ENCODE data around the gene CLDND2. TPM values are rescaled to one million over a fixed set of nuclear protein-coding genes. Genes with fewer than 3 reads are reported as not detected.

Gene CLDND2
- total RNA-seq, 6 donors from 2014 or later = 0.89 to 3.0 (median 1.7) TPM; not detected in 3

GRCh38 chr19:51371186-51371690, 2.4 kb upstream of the CLDND2 start:
- Histone ChIP-seq H3K36me3 (no peaks in the 10 kb centered on the region), H3K27ac (peak overlapping the region in 2 of 4 donors; percentile 70 to 72), H3K9me3 (no peaks in the 10 kb centered on the region), H3K27me3 (no peaks in the 10 kb centered on the region), H3K4me1 (peaks cover 3 to 20% (median 8%) of the 10 kb centered on the region in 4 donors), H3K4me3 (peak overlapping the region in 3 of 4 donors; percentile 8 to 34 (median 10))
- 58 to 75% methylated on average over 8 of the region's 8 CpGs for WGBS, 2 donors
- no peak for DNase-seq
- ATAC-seq (ENCODE audit: low FRiP score in 2 of 2) = no peak
- TF ChIP-seq POLR2A (IDR thresholded peaks at IDR 0.05) = no peak
- TF ChIP-seq POLR2AphosphoS5 (IDR thresholded peaks at IDR 0.05) = no peak
- TF ChIP-seq EP300 (IDR thresholded peaks at IDR 0.05) = no peak
- no peak for TF ChIP-seq CTCF (IDR thresholded peaks at IDR 0.05)

- Histone ChIP-seq H3K36me3 (no peaks in the 10 kb centered on the region), H3K27ac (no peak overlapping the region), H3K4me1 (peaks cover 7 to 24% (median 13%) of the 10 kb centered on the region in 4 donors), H3K4me3 (peak overlapping the region in 2 of 4 donors; percentile 3 to 34), H3K27me3 (no peaks in the 10 kb centered on the region), H3K9me3 (no peaks in the 10 kb centered on the region)
- no peak for DNase-seq
- no peak for TF ChIP-seq CTCF (IDR thresholded peaks at IDR 0.05)
- no peak for TF ChIP-seq EP300 (IDR thresholded peaks at IDR 0.05)
- TF ChIP-seq POLR2A (IDR thresholded peaks at IDR 0.05) = no peak
- TF ChIP-seq POLR2AphosphoS5 (IDR thresholded peaks at IDR 0.05) = no peak
- WGBS, 2 donors = 75 to 78% methylated on average over 4 of the region's 4 CpGs
- ATAC-seq (ENCODE audit: low FRiP score in 2 of 2) = no peak
These were observed 1.4 kb upstream of the CLDND2 start for GRCh38 chr19:51370230-51370629.

- ATAC-seq (ENCODE audit: low FRiP score in 2 of 2) = peak; percentile 95 to 97
- Histone ChIP-seq H3K27ac (peak overlapping the region; percentile 88 to 99 (median 92)), H3K9me3 (no peaks in the 10 kb centered on the region), H3K4me3 (peak overlapping the region; percentile 64 to 86 (median 70)), H3K36me3 (no peaks in the 10 kb centered on the region), H3K27me3 (no peaks in the 10 kb centered on the region), H3K4me1 (peaks cover 18 to 38% (median 27%) of the 10 kb centered on the region in 4 donors)
- peak; percentile 97 to 100 for DNase-seq
- peak; percentile 32 to 94 for TF ChIP-seq POLR2AphosphoS5 (IDR thresholded peaks at IDR 0.05)
- TF ChIP-seq EP300 (IDR thresholded peaks at IDR 0.05) = no peak
- TF ChIP-seq CTCF (IDR thresholded peaks at IDR 0.05) = peak in 2 of 6 experiments; percentile 21 to 26
- peak in 1 of 4 donors; percentile 83 for TF ChIP-seq POLR2A (IDR thresholded peaks at IDR 0.05)
- WGBS, 2 donors = 0 to 1% methylated on average over 15 to 44 of the region's 64 CpGs
These were observed 1.0 kb downstream of the CLDND2 start for GRCh38 chr19:51367565-51368365.

- ATAC-seq (ENCODE audit: low FRiP score in 2 of 2) = no peak
- Histone ChIP-seq H3K4me1 (peaks cover 21 to 43% (median 26%) of the 10 kb centered on the region in 4 donors), H3K27me3 (no peaks in the 10 kb centered on the region), H3K4me3 (peak overlapping the region; percentile 64 to 86 (median 70)), H3K36me3 (no peaks in the 10 kb centered on the region), H3K27ac (peak overlapping the region; percentile 88 to 99 (median 92)), H3K9me3 (no peaks in the 10 kb centered on the region)
- no peak for DNase-seq
- 0% methylated on average over 5 to 12 of the region's 15 CpGs for WGBS, 2 donors
- TF ChIP-seq POLR2A (IDR thresholded peaks at IDR 0.05) (peak in 3 of 4 donors; percentile 64 to 84 (median 81)), EP300 (IDR thresholded peaks at IDR 0.05) (no peak), POLR2AphosphoS5 (IDR thresholded peaks at IDR 0.05) (peak in 1 of 2 donors; percentile 32), CTCF (IDR thresholded peaks at IDR 0.05) (no peak)
These were observed 1.6 kb downstream of the CLDND2 start for GRCh38 chr19:51367255-51367564.

All from upper lobe of left lung (tissue), 6 donors.